ENCODE results near the gene RNF207.

The RNF207 gene

DNA sequence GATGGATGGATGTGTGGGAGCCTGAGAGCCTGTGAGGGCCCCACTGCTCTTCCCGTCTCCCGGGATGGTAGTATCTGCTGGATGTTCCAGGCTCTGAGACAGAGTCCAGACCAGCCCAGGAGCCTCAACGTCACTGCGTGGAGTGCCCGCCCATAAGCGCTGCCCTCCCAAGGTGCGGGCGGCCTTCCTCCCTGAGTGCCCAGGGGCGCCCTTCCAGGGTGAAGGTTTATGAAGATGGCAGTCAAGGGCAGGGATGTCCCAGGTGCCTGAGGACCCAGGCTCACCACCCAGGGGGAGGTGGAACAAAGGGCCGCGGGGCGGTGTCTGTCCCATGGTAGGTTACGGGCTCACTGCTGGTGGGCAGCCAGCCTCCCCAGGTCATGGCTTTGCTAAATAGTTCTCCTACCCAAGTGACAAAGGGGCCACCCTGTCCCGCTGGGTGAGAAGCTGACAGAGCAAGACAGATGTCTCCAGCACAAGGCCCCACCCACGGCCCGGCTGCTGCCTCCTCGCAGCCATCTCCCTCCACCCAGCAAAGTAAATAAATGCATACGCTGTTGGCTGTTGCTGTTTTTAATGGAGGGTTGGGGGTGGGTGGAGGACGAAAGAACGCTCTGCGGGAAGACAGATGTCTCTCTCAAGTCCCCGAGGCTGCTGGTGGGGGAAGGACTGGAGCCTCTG, 63.9 kb downstream of the RNF207 start:
- H3K27ac ChIP-seq (replicated peaks) = no peak overlapping the region
- DNase-seq (ENCODE audit: low read depth in 1 of 2, low spot score in 1 of 2) = no peak
- H3K27me3 ChIP-seq (ENCODE audit: insufficient read depth, poor library complexity, severe bottlenecking) = no peaks in the 10 kb centered on the region
- H3K4me3 ChIP-seq (replicated peaks; ENCODE audit: insufficient read depth, low read length) = no peak overlapping the region
- TF ChIP-seq CTCF (IDR thresholded peaks at IDR 0.05; ENCODE audit: insufficient read depth, low read length) = no peak

DNA sequence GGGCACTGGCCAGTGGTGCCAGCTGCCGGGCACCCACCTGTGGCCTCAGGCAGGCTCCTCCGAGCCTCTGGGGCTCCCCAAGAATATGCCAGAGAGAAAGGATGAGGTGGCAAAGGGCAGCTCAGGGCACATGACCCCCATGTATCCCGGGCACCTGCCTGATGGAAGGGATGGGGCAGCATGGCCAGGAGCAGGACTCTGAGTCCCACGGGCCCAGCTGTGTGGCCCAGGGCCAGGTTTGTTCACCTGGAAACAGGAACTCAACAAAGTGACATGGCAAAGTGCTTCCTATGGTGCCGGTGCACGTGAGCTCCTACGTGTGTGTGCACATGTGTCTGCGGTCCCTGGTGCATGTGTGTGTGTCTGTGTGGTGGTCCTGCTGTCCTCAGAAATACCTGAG, 64.5 kb downstream of the RNF207 start:
- TF ChIP-seq CTCF (IDR thresholded peaks at IDR 0.05; ENCODE audit: insufficient read depth, low read length) (no peak), SPI1 (IDR thresholded peaks at IDR 0.05; ENCODE audit: borderline replicate concordance, low read depth) (no peak), POLR2AphosphoS5 (IDR thresholded peaks at IDR 0.05; ENCODE audit: low read depth) (no peak), GABPA (IDR thresholded peaks at IDR 0.05; ENCODE audit: low read depth) (no peak), REST (IDR thresholded peaks at IDR 0.05; ENCODE audit: insufficient replicate concordance, low read depth) (no peak)
- no peaks in the 10 kb centered on the region for H3K27me3 ChIP-seq (ENCODE audit: insufficient read depth, poor library complexity, severe bottlenecking)
- H3K4me3 ChIP-seq (replicated peaks; ENCODE audit: insufficient read depth, low read length) = no peak overlapping the region
- DNase-seq (ENCODE audit: low read depth in 1 of 2, low spot score in 1 of 2) = no peak
- H3K27ac ChIP-seq (replicated peaks) = no peak overlapping the region
